ENCODE measurements around the gene TCF21.

Gene TCF21

GRCh38 chr6:133894369-133894768 lies 5.5 kb downstream of the TCF21 start:
- peaks cover 45% of the 10 kb centered on the region for H3K27me3 ChIP-seq (replicated peaks)
- H3K4me3 ChIP-seq (ENCODE audit: low read depth, low read length), result no peak overlapping the region
- H3K36me3 ChIP-seq (replicated peaks), result no peaks in the 10 kb centered on the region
- TF ChIP-seq CTCF (IDR thresholded peaks at IDR 0.05; ENCODE audit: low read depth, low read length, missing control alignments), result no peak
- in situ Hi-C loops (cut with HindIII; ENCODE audit: low pct_ligation_motif_present, low sequenced_read_pairs), result no loop called here
- no peak overlapping the region for H3K27ac ChIP-seq
- no peak for DNase-seq

GRCh38 chr6:133894795-133895358 lies 6.0 kb downstream of the TCF21 start:
- no peak for DNase-seq
- in situ Hi-C loops (cut with HindIII; ENCODE audit: low pct_ligation_motif_present, low sequenced_read_pairs), result no loop called here
- TF ChIP-seq CTCF (IDR thresholded peaks at IDR 0.05; ENCODE audit: low read depth, low read length, missing control alignments), result no peak
- Histone ChIP-seq H3K4me3 (ENCODE audit: low read depth, low read length) (no peak overlapping the region), H3K36me3 (replicated peaks) (no peaks in the 10 kb centered on the region), H3K27ac (no peak overlapping the region), H3K27me3 (replicated peaks) (peaks cover 43% of the 10 kb centered on the region)

- Histone ChIP-seq H3K4me3 (ENCODE audit: low read depth, low read length) (peak overlapping the region; percentile 48), H3K27ac (no peak overlapping the region), H3K27me3 (replicated peaks) (peaks cover 40% of the 10 kb centered on the region), H3K36me3 (replicated peaks) (no peaks in the 10 kb centered on the region)
- no peak for DNase-seq
- in situ Hi-C loops (cut with HindIII; ENCODE audit: low pct_ligation_motif_present, low sequenced_read_pairs), result no loop called here
- TF ChIP-seq CTCF (IDR thresholded peaks at IDR 0.05; ENCODE audit: low read depth, low read length, missing control alignments), result peak; percentile 40
These were observed 6.8 kb downstream of the TCF21 start for GRCh38 chr6:133895573-133896343.

- TF ChIP-seq CTCF (IDR thresholded peaks at IDR 0.05; ENCODE audit: low read depth, low read length, missing control alignments), result no peak
- DNase-seq, result no peak
- no peaks in the 10 kb centered on the region for H3K36me3 ChIP-seq (replicated peaks)
- peaks cover 39% of the 10 kb centered on the region for H3K27me3 ChIP-seq (replicated peaks)
- in situ Hi-C loops (cut with HindIII; ENCODE audit: low pct_ligation_motif_present, low sequenced_read_pairs), result no loop called here
- H3K4me3 ChIP-seq (ENCODE audit: low read depth, low read length), result no peak overlapping the region
- H3K27ac ChIP-seq, result no peak overlapping the region
These were observed 7.4 kb downstream of the TCF21 start for GRCh38 chr6:133896344-133896721.

- DNase-seq, result no peak
- Histone ChIP-seq H3K27me3 (replicated peaks) (peaks cover 29% of the 10 kb centered on the region), H3K36me3 (replicated peaks) (no peaks in the 10 kb centered on the region), H3K27ac (no peak overlapping the region), H3K4me3 (ENCODE audit: low read depth, low read length) (no peak overlapping the region)
- TF ChIP-seq CTCF (IDR thresholded peaks at IDR 0.05; ENCODE audit: low read depth, low read length, missing control alignments), result no peak
- in situ Hi-C loops (cut with HindIII; ENCODE audit: low pct_ligation_motif_present, low sequenced_read_pairs), result no loop called here
These were observed 9.3 kb downstream of the TCF21 start for GRCh38 chr6:133898263-133898662.

Measured in brain microvascular endothelial cell (primary cell).